Activated CD4-positive, alpha-beta T cell treated with anti-CD3 and anti-CD28 coated beads, Interleukin-2, amount 10 ng/mL, durations not matched to agents 24 days and 14 days (primary cell): ENCODE measurements around the gene LDLRAD2. TPM values are rescaled to one million over a fixed set of nuclear protein-coding genes. Genes with fewer than 3 reads are reported as not detected.
"Not testable (repeated sequence)": the region's sequence is repeated elsewhere in the genome, so short reads cannot be mapped to it uniquely, and the experiment has no call there.

Experiments
- DNase-seq: peaks from one replicate; pipeline ENCODE4 v3.0.0; 2022
- H3K27ac Mint-ChIP-seq: one replicate; pipeline ENCODE4 v1.8.0; 2022; ENCODE audit warnings: mild to moderate bottlenecking, mixed read lengths
- H3K27me3 Mint-ChIP-seq: one replicate; pipeline ENCODE4 v1.8.0; 2022; ENCODE audit warnings: mixed read lengths
- H3K36me3 Mint-ChIP-seq: one replicate; pipeline ENCODE4 v1.8.0; 2022; ENCODE audit warnings: low read depth, mild to moderate bottlenecking, mixed read lengths
- H3K4me1 Mint-ChIP-seq: one replicate; pipeline ENCODE4 v1.8.0; 2021; ENCODE audit warnings: mixed read lengths
- H3K4me3 Mint-ChIP-seq: one replicate; pipeline ENCODE4 v1.8.0; 2022; ENCODE audit warnings: mild to moderate bottlenecking, moderate library complexity, mixed read lengths
- H3K9me3 Mint-ChIP-seq: one replicate; pipeline ENCODE4 v1.8.0; 2021; ENCODE audit warnings: mixed read lengths
- intact Hi-C: fragments of 100-400 bp; cut with micrococcal nuclease; formaldehyde crosslinking; loops from one replicate; pipeline ENCODE4 v1.15.1; 2023
- total RNA-seq: library from RNA; stranded (reverse); gene quantifications from 2 replicates; pipeline ENCODE4 v1.2.3, GENCODE V29; 2022

Gene LDLRAD2
- total RNA-seq, 1 donor from 2014 or later = 0.05 TPM

GRCh38 chr1:21776925-21777324 lies 35.1 kb upstream of the LDLRAD2 start:
- Mint-ChIP-seq H3K36me3 (peaks cover 26% of the 10 kb centered on the region), H3K27ac (peak overlapping the region; percentile 45), H3K4me1 (peaks cover 39% of the 10 kb centered on the region)
- H3K27me3 Mint-ChIP-seq, H3K4me3 Mint-ChIP-seq, DNase-seq, intact Hi-C loops, H3K9me3 Mint-ChIP-seq: not testable (repeated sequence)

GRCh38 chr1:21778405-21778727 lies 33.7 kb upstream of the LDLRAD2 start:
- Mint-ChIP-seq H3K27me3 (no peaks in the 10 kb centered on the region), H3K9me3 (no peaks in the 10 kb centered on the region), H3K4me3 (peak overlapping the region; percentile 43), H3K27ac (peak overlapping the region; percentile 80), H3K4me1 (peaks cover 37% of the 10 kb centered on the region), H3K36me3 (peaks cover 26% of the 10 kb centered on the region)
- no peak for DNase-seq
- intact Hi-C loops = no loop called here

DNA sequence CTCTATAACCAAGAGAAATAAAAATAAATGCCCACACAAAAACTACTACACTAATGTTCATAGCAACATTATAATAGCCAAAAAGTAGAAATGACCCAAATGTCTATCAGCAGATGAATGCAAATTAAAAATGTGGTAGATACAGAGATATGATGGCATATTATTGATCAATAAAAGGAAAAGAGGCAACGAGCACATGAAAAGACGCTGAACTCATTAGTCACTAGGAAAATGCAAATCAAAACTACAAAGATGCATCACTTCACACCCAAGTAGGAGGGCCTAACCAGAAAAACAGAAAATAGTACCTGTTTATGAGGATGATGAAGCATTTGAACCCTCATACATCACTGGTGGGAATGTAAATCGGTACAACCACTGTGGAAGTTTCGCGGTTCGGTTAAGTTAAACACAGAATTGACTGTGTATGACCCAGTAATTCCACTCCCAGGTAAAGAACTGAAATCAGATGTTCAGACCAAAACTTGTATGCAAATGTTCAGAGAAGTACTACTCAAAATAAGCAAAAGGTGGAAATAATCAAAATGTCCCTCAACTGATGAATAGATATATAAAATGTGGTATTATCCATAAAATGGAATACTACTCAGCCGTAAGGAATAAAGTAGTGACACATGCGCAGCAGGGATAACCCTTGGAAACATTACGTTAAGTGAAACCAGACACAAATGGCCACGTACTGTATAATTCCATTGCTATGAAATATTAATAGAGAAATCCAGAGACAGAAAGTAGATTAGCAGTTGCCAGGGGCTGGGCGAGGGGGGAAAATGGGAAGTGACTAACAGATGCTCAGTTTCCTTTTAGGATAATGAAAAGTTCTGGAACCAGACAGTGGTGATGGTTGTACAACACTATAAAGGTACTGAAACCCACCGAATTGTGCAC lies 32.2 kb upstream of the LDLRAD2 start:
- peak; percentile 75 for DNase-seq
- peak overlapping the region; percentile 86 for H3K4me3 Mint-ChIP-seq
- H3K27me3 Mint-ChIP-seq = no peaks in the 10 kb centered on the region
- H3K4me1 Mint-ChIP-seq = peaks cover 36% of the 10 kb centered on the region
- intact Hi-C loops = loop anchor here (1.0 to 10.0 kb wide), 4 partner anchors 14 to 485 kb away; partner anchors contain the start of gene ECE1
- H3K9me3 Mint-ChIP-seq = no peaks in the 10 kb centered on the region
- peaks cover 26% of the 10 kb centered on the region for H3K36me3 Mint-ChIP-seq
- peak overlapping the region; percentile 99 for H3K27ac Mint-ChIP-seq

- intact Hi-C loops = loop anchor here (2.0 to 10.0 kb wide), 5 partner anchors 41 to 487 kb away; partner anchors contain the start of gene ECE1
Observed at GRCh38 chr1:21781815-21782348, 30.2 kb upstream of the LDLRAD2 start.

DNA sequence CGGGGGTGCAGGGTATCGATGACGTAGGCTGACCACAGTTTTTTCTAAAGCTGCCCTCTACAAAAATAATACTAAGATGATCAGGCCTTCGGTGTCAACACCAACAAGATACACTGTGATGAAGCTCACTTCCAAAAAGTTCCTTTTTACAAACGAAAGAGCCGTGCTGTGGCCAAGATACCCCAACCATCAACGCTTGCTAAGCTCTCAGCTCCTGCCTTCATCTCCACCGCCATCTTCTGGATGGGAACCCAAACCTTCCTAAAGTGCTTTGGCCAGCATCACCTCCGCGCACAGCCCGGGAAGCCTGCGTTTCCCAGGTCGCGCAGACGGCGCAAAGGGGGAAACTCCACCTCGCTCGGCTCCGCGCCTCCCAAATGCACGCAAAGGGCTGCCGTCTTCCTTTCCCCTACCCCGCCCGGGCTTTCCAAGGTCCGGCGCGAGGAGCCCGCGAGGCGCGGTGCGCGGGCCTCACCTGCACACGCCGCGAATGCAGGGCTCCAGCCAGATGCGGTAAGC lies 29.7 kb upstream of the LDLRAD2 start:
- Mint-ChIP-seq H3K36me3 (peaks cover 18% of the 10 kb centered on the region), H3K27ac (peak overlapping the region; percentile 100), H3K27me3 (peaks cover 4% of the 10 kb centered on the region), H3K4me1 (peaks cover 22% of the 10 kb centered on the region), H3K9me3 (no peaks in the 10 kb centered on the region), H3K4me3 (peak overlapping the region; percentile 94)
- DNase-seq = no peak
- intact Hi-C loops = loop anchor here (2.0 to 10.0 kb wide), 5 partner anchors 42 to 488 kb away; partner anchors contain the start of gene ECE1

More at GRCh38 chr1:21781815-21782348, 30.2 kb upstream of the LDLRAD2 start:
- Mint-ChIP-seq H3K9me3 (no peaks in the 10 kb centered on the region), H3K27ac (peak overlapping the region; percentile 100), H3K4me3 (peak overlapping the region; percentile 94), H3K4me1 (peaks cover 25% of the 10 kb centered on the region), H3K27me3 (peaks cover 2% of the 10 kb centered on the region), H3K36me3 (peaks cover 20% of the 10 kb centered on the region)
- no peak for DNase-seq

DNA sequence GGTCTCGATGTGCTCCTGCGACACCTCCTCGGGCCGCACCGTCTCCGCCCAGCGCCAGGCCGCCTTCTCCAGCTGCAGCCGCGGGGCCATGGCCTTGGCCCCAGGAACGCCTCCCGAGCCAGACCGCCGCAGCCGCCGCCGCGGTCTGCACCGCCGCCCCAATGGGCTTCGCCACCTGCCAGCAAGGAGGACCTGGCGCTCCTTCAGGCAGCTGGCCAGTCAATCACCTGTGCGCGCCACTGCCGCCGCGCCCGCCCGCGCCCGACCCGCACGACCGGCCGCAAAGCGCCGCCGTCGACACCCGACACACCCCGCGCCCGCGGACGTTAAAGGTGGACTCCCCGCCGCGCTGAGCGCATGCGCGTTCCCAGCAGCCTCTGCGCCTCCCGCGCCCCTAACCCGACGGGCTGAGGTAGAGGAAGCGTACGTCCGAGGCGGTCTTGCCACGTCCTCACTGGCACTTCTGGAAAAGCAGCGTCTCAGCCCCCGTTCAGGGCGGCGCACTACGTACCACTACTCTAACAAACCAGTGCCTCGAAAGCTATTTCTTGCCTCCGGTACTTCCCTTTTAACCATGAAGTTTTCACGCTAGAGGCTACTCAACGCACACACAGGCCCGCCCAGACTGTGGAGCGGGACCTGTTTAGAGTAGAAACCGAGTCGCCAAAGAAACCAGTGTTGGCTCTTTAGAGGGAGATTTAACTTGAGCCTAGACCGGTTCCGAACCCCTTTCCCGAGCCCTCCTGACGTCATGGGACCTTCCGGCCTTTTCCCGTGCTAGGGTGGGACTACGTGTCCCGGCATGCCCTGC lies 29.0 kb upstream of the LDLRAD2 start, which contains the start of gene USP48:
TSS of gene USP48 (minus strand) at position 282 of the 811 bp plus-strand sequence. CDS start at position 90, 192 bp downstream.
- intact Hi-C loops = loop anchor here (1.0 to 10.0 kb wide), 6 partner anchors 42 to 488 kb away; partner anchors contain the start of genes CDC42 and ECE1
- Mint-ChIP-seq H3K36me3 (peaks cover 16% of the 10 kb centered on the region), H3K27ac (peak within 1 kb of the TSS; percentile 100), H3K4me1 (peaks cover 18% of the 10 kb centered on the region), H3K9me3 (no peaks in the 10 kb centered on the region), H3K27me3 (peaks cover 4% of the 10 kb centered on the region), H3K4me3 (peak within 1 kb of the TSS; percentile 94)
- peak; percentile 99 for DNase-seq

- no peaks in the 10 kb centered on the region for H3K9me3 Mint-ChIP-seq
- peak; percentile 61 for DNase-seq
Observed at GRCh38 chr1:21783679-21784603, 28.1 kb upstream of the LDLRAD2 start.

GRCh38 chr1:21785764-21786163 lies 26.3 kb upstream of the LDLRAD2 start:
- H3K27me3 Mint-ChIP-seq, H3K4me3 Mint-ChIP-seq, H3K4me1 Mint-ChIP-seq, DNase-seq, H3K9me3 Mint-ChIP-seq, H3K36me3 Mint-ChIP-seq, H3K27ac Mint-ChIP-seq: not testable (repeated sequence)
- intact Hi-C loops = loop anchor here (10.0 kb wide), 1 partner anchor 491 kb away; the partner anchor contains the start of gene ECE1

More at GRCh38 chr1:21783679-21784603, 28.1 kb upstream of the LDLRAD2 start:
- intact Hi-C loops = loop anchor here (1.0 to 10.0 kb wide), 6 partner anchors 43 to 489 kb away; partner anchors contain the start of genes CDC42 and ECE1
- Mint-ChIP-seq H3K4me3 (peak overlapping the region; percentile 94), H3K4me1 (peaks cover 15% of the 10 kb centered on the region), H3K27ac (peak overlapping the region; percentile 100), H3K27me3 (peaks cover 5% of the 10 kb centered on the region), H3K36me3 (peaks cover 12% of the 10 kb centered on the region)

DNA sequence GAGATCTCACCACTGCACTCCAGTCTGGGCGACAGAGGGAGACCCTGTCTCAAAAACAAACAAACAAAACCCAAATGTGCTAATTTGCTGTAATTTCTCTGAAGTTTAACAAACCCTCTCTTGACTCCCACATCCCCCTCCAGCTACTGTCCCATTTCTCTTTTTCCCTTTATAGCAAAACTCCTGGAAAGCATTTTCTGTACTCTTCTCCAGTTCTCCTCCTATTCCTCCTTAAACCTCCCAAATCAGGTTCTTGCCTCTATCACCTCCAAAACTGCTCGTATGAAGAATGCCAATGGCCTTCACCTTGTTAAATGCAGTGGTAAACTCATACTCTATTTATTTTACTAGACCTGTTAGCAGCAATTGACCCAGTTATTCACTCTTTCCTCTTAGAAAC lies 25.4 kb upstream of the LDLRAD2 start:
- Mint-ChIP-seq H3K27me3 (peaks cover 5% of the 10 kb centered on the region), H3K36me3 (peaks cover 3% of the 10 kb centered on the region), H3K4me1 (peaks cover 5% of the 10 kb centered on the region), H3K9me3 (no peaks in the 10 kb centered on the region), H3K4me3 (no peak overlapping the region), H3K27ac (no peak overlapping the region)
- no peak for DNase-seq
- intact Hi-C loops = loop anchor here (10.0 kb wide), 1 partner anchor 492 kb away; the partner anchor contains the start of gene ECE1

- peaks cover 3% of the 10 kb centered on the region for H3K4me1 Mint-ChIP-seq
- H3K9me3 Mint-ChIP-seq = no peaks in the 10 kb centered on the region
- intact Hi-C loops = no loop called here
- H3K27ac Mint-ChIP-seq = no peak overlapping the region
- DNase-seq = no peak
- no peaks in the 10 kb centered on the region for H3K36me3 Mint-ChIP-seq
- H3K4me3 Mint-ChIP-seq = no peak overlapping the region
- H3K27me3 Mint-ChIP-seq = peaks cover 2% of the 10 kb centered on the region
Observed at GRCh38 chr1:21793104-21793503, 19.0 kb upstream of the LDLRAD2 start.

GRCh38 chr1:21794656-21795055 lies 17.4 kb upstream of the LDLRAD2 start:
- H3K36me3 Mint-ChIP-seq = no peaks in the 10 kb centered on the region
- no peak overlapping the region for H3K27ac Mint-ChIP-seq
- no peaks in the 10 kb centered on the region for H3K9me3 Mint-ChIP-seq
- no peak overlapping the region for H3K4me3 Mint-ChIP-seq
- no peaks in the 10 kb centered on the region for H3K27me3 Mint-ChIP-seq
- no peak for DNase-seq
- intact Hi-C loops = no loop called here
- H3K4me1 Mint-ChIP-seq = peaks cover 3% of the 10 kb centered on the region

- intact Hi-C loops = no loop called here
- H3K36me3 Mint-ChIP-seq = no peaks in the 10 kb centered on the region
- no peak overlapping the region for H3K4me3 Mint-ChIP-seq
- peaks cover 3% of the 10 kb centered on the region for H3K4me1 Mint-ChIP-seq
- no peaks in the 10 kb centered on the region for H3K27me3 Mint-ChIP-seq
- no peak for DNase-seq
- H3K9me3 Mint-ChIP-seq = no peaks in the 10 kb centered on the region
- H3K27ac Mint-ChIP-seq = no peak overlapping the region
Observed at GRCh38 chr1:21795075-21795474, 17.0 kb upstream of the LDLRAD2 start.
